GM10847 (cell line): ENCODE measurements around the gene CCS.

Experiments used
- POLR2A ChIP-seq: IDR thresholded peaks from 2 replicates; pipeline ENCODE4 v1.6.1; 2011; ENCODE audit not compliant: insufficient read length; ENCODE audit errors: extremely low read depth

The CCS gene

GRCh38 chr11:66570079-66570849, 22.7 kb upstream of the CCS start:
- TF ChIP-seq POLR2A = no peak

GRCh38 chr11:66570850-66571180, 22.2 kb upstream of the CCS start:
- no peak for TF ChIP-seq POLR2A

GRCh38 chr11:66579017-66579606, 13.9 kb upstream of the CCS start:
- no peak for TF ChIP-seq POLR2A

- TF ChIP-seq POLR2A = no peak
Measured at GRCh38 chr11:66580803-66581202, 12.2 kb upstream of the CCS start.

- TF ChIP-seq POLR2A = no peak
Measured at GRCh38 chr11:66581261-66581660, 11.7 kb upstream of the CCS start.

GRCh38 chr11:66586136-66586535, 6.8 kb upstream of the CCS start:
- TF ChIP-seq POLR2A = no peak

- no peak for TF ChIP-seq POLR2A
Measured at GRCh38 chr11:66589996-66590675, 2.8 kb upstream of the CCS start.

- TF ChIP-seq POLR2A = no peak
Measured at GRCh38 chr11:66591175-66591574, 1.8 kb upstream of the CCS start.

GRCh38 chr11:66593303-66593635, 284 bp downstream of the CCS start:
- no peak for TF ChIP-seq POLR2A

- no peak for TF ChIP-seq POLR2A
Measured at GRCh38 chr11:66593650-66594049, 665 bp downstream of the CCS start.

- no peak for TF ChIP-seq POLR2A
Measured at GRCh38 chr11:66595245-66595904, 2.4 kb downstream of the CCS start.

- no peak for TF ChIP-seq POLR2A
Measured at GRCh38 chr11:66598993-66599392, 6.0 kb downstream of the CCS start.

GRCh38 chr11:66600219-66600618, 7.2 kb downstream of the CCS start:
- no peak for TF ChIP-seq POLR2A

- no peak for TF ChIP-seq POLR2A
Measured at GRCh38 chr11:66600631-66601233, 7.7 kb downstream of the CCS start.

- TF ChIP-seq POLR2A = no peak
Measured at GRCh38 chr11:66603072-66603471, 10.1 kb downstream of the CCS start.

GRCh38 chr11:66604155-66604554, 11.2 kb downstream of the CCS start:
- TF ChIP-seq POLR2A = no peak
